ENCODE data around the gene UGT1A9. TPM values are rescaled to one million over a fixed set of nuclear protein-coding genes. Genes with fewer than 3 reads are reported as not detected.
"Not testable (repeated sequence)": the region's sequence is repeated elsewhere in the genome, so short reads cannot be mapped to it uniquely, and the experiment has no call there.

UGT1A9 gene
- total and polyA plus RNA-seq, 7 experiments from 2014 or later: not detected

DNA sequence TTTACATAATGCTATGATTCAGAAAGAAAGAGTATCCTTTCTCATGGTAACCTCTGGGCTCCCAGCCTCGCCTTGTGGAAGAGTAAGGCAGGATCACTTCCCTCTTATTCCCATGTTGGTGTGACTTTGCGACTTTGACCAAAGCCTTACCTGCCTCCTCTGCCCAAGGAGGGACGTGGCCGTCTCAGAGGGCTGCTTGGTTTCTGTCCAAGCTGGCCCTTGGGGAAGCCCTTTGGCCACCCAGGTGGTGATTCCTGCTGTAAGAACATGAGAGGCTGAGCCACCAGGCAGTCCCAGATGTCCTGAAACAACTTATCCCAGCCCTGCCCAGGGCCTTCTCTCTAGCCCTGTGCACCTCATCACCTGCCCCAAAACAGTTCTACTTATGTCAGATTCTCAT is 27.0 kb downstream of the UGT1A9 start:
- Mint-ChIP-seq H3K4me3 (no peak overlapping the region), H3K27me3 (peaks cover 7 to 30% (median 12%) of the 10 kb centered on the region in 5 donors), H3K9me3 (peaks cover 0 to 2% (median 0%) of the 10 kb centered on the region in 11 donors), H3K4me1 (no peaks in the 10 kb centered on the region), H3K27ac (no peak overlapping the region), H3K36me3 (peaks cover 0 to 3% (median 0%) of the 10 kb centered on the region in 5 donors)
- Histone ChIP-seq H3K27me3 (ENCODE audit: control insufficient read depth in 2 of 2, insufficient read depth in 2 of 2, low read length in 2 of 2) (no peaks in the 10 kb centered on the region), H3K27ac (ENCODE audit: low read depth, low read length) (no peak overlapping the region), H3K4me1 (ENCODE audit: control insufficient read depth in 2 of 2, insufficient read depth in 2 of 2, low read length in 2 of 2) (no peaks in the 10 kb centered on the region), H3K9me3 (ENCODE audit: control insufficient read depth in 2 of 3, low read length in 3 of 3) (no peaks in the 10 kb centered on the region), H3K4me3 (ENCODE audit: low read length) (no peak overlapping the region), H3K36me3 (ENCODE audit: control insufficient read depth in 2 of 3, insufficient read depth in 3 of 3, low read length in 3 of 3) (no peaks in the 10 kb centered on the region)
- ATAC-seq (no peak), DNase-seq (no peak)
- ChIA-PET CTCF (no interaction called here), POLR2A (no interaction called here)
- intact Hi-C loops (cut with micrococcal nuclease): no loop called here

DNA sequence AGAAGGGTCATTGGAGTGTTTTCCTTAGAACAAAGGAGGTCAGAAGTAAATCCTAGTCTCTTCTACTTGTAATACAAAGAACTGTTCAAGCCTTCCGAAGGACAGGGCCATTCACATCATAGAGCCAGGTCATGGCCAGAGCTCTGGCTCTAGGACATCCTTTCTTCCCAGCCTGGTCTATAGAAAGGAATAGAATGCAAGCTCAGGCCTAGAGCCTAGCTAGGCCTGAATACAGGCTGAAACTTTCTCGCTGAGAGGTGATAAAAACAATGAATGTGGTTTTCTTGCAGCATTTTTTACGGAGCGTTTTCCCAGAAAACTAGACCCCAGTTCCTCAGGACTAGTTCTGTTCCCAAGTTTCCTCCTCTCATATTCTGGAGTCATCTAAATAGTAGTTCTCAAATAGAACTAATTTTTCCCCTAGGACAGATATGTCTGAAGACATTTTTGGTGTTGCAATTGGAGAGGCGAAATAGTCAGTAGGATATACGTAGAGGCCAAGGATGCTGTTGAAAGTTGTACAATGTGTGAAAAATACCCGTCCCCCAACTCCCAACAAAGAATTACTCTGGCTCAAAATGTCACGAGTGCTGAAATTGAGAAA is 27.8 kb downstream of the UGT1A9 start:
- Histone ChIP-seq H3K27me3 (ENCODE audit: control insufficient read depth in 2 of 2, insufficient read depth in 2 of 2, low read length in 2 of 2) (no peaks in the 10 kb centered on the region), H3K9me3 (ENCODE audit: control insufficient read depth in 2 of 3, low read length in 3 of 3) (no peaks in the 10 kb centered on the region), H3K27ac (ENCODE audit: low read depth, low read length) (no peak overlapping the region), H3K4me3 (ENCODE audit: low read length) (no peak overlapping the region), H3K36me3 (ENCODE audit: control insufficient read depth in 2 of 3, insufficient read depth in 3 of 3, low read length in 3 of 3) (no peaks in the 10 kb centered on the region), H3K4me1 (ENCODE audit: control insufficient read depth in 2 of 2, insufficient read depth in 2 of 2, low read length in 2 of 2) (no peaks in the 10 kb centered on the region)
- intact Hi-C loops (cut with micrococcal nuclease): no loop called here
- H3K27ac Mint-ChIP-seq: peak overlapping the region in 1 of 9 donors; percentile 9
- POLR2A ChIA-PET: no interaction called here
- H3K4me3 Mint-ChIP-seq: no peak overlapping the region
- H3K9me3 Mint-ChIP-seq: peaks cover 0 to 8% (median 3%) of the 10 kb centered on the region in 11 donors
- no peaks in the 10 kb centered on the region for H3K4me1 Mint-ChIP-seq
- peaks cover 12 to 33% (median 14%) of the 10 kb centered on the region in 5 donors for H3K27me3 Mint-ChIP-seq
- H3K36me3 Mint-ChIP-seq: peaks cover 0 to 5% (median 3%) of the 10 kb centered on the region in 5 donors
- no peak for DNase-seq
- CTCF ChIA-PET: interaction anchor here (0.7 kb wide), 1 partner anchor 1139 kb away, joined by 4 read pairs; no protein-coding TSS in a partner anchor
- ATAC-seq: no peak

DNA sequence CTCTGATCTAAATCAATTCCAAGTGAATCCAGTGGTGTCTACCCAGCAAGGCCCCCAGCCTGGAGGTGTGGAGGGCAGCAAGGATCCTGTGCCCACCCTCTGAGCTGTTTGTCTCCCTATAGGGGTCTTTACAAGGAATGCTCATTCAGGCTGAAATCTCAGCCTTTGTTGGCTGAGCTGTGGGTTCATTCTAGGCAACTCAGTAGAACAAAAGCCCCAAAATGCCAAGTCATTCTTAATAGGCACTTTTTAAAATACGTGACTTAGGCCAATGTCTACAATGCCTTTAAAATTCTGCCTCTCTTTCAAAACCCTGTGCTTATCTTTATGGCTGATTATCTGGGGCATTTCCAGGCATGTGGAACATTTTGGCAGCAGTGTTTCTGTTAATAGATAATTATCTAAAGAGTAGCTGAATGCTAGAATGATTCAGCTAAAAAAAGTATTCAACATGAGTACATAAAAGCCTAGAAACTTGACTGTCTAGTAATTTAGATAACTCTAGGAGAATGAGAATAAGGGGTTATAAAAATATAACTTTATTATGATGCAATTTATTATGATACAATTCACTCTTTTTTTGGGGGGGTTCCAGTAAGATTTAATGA is 28.4 kb downstream of the UGT1A9 start:
- H3K27ac Mint-ChIP-seq: no peak overlapping the region
- intact Hi-C loops (cut with micrococcal nuclease): no loop called here

DNA sequence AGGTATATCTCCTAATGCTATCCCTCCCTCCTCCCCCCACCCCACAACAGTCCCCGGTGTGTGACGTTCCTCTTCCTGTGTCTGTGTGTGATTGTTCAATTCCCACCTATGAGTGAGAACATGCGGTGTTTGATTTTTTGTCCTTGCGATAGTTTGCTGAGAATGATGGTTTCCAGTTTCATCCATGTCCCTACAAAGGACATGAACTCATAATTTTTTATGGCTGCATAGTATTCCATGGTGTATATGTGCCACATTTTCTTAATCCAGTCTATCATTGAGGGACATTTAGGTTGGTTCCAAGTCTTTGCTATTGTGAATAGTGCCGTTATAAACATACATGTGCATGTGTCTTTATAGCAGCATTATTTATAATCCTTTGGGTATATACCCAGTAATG is 29.1 kb downstream of the UGT1A9 start:
- H3K4me3 ChIP-seq (ENCODE audit: low read length); CTCF ChIA-PET: not testable (repeated sequence)

More for the DNA sequence above, 28.4 kb downstream of the UGT1A9 start:
- Mint-ChIP-seq H3K4me1 (no peaks in the 10 kb centered on the region), H3K4me3 (no peak overlapping the region), H3K36me3 (peaks cover 0 to 5% (median 3%) of the 10 kb centered on the region in 5 donors), H3K9me3 (peaks cover 0 to 10% (median 3%) of the 10 kb centered on the region in 11 donors), H3K27me3 (peaks cover 12 to 33% (median 14%) of the 10 kb centered on the region in 5 donors)
- no peak overlapping the region for H3K4me3 ChIP-seq (ENCODE audit: low read length)
- POLR2A ChIA-PET: no interaction called here
- H3K4me1 ChIP-seq (ENCODE audit: control insufficient read depth in 2 of 2, insufficient read depth in 2 of 2, low read length in 2 of 2): no peaks in the 10 kb centered on the region
- CTCF ChIA-PET: no interaction called here
- H3K27ac ChIP-seq (ENCODE audit: low read depth, low read length): no peak overlapping the region
- no peak for DNase-seq
- peak; percentile 53 for ATAC-seq
- H3K9me3 ChIP-seq (ENCODE audit: control insufficient read depth in 2 of 3, low read length in 3 of 3): no peaks in the 10 kb centered on the region
- no peaks in the 10 kb centered on the region for H3K27me3 ChIP-seq (ENCODE audit: control insufficient read depth in 2 of 2, insufficient read depth in 2 of 2, low read length in 2 of 2)
- H3K36me3 ChIP-seq (ENCODE audit: control insufficient read depth in 2 of 3, insufficient read depth in 3 of 3, low read length in 3 of 3): no peaks in the 10 kb centered on the region

DNA sequence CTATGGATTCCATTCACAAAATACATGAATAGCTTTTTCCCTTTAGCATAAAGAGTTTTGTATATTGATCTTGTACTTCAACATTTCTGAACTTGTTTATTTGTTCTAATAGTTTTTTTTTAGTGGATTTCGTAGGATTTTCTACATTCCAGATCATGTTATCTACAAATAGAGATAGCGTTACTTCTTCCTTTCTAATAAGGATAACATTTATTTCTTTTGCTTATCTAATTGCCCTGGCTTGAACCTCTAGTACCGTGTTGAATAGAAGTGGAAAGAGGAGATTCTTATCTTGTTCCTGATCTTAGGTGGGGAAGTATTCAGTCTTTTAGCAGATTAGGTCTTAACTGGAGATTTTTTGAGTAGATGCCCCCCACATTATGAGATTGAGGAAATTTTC is 30.5 kb downstream of the UGT1A9 start:
- ATAC-seq (no peak), DNase-seq (no peak)
- H3K9me3 Mint-ChIP-seq: peaks cover 0 to 10% (median 3%) of the 10 kb centered on the region in 11 donors
- Histone ChIP-seq H3K9me3 (ENCODE audit: control insufficient read depth in 2 of 3, low read length in 3 of 3) (no peaks in the 10 kb centered on the region), H3K4me1 (ENCODE audit: control insufficient read depth in 2 of 2, insufficient read depth in 2 of 2, low read length in 2 of 2) (no peaks in the 10 kb centered on the region), H3K27ac (ENCODE audit: low read depth, low read length) (no peak overlapping the region), H3K36me3 (ENCODE audit: control insufficient read depth in 2 of 3, insufficient read depth in 3 of 3, low read length in 3 of 3) (no peaks in the 10 kb centered on the region), H3K27me3 (ENCODE audit: control insufficient read depth in 2 of 2, insufficient read depth in 2 of 2, low read length in 2 of 2) (peaks cover 0 to 4% of the 10 kb centered on the region in 2 donors), H3K4me3 (ENCODE audit: low read length) (no peak overlapping the region)
- H3K36me3 Mint-ChIP-seq: peaks cover 0 to 5% (median 0%) of the 10 kb centered on the region in 5 donors
- H3K27ac Mint-ChIP-seq: no peak overlapping the region
- POLR2A ChIA-PET: no interaction called here
- peaks cover 12 to 25% (median 14%) of the 10 kb centered on the region in 5 donors for H3K27me3 Mint-ChIP-seq
- intact Hi-C loops (cut with micrococcal nuclease): no loop called here
- no peak overlapping the region for H3K4me3 Mint-ChIP-seq
- CTCF ChIA-PET: no interaction called here
- H3K4me1 Mint-ChIP-seq: no peaks in the 10 kb centered on the region

More for the DNA sequence above, 29.1 kb downstream of the UGT1A9 start:
- H3K27ac ChIP-seq (ENCODE audit: low read depth, low read length); H3K27me3 ChIP-seq (ENCODE audit: control insufficient read depth in 2 of 2, insufficient read depth in 2 of 2, low read length in 2 of 2); H3K4me1 ChIP-seq (ENCODE audit: control insufficient read depth in 2 of 2, insufficient read depth in 2 of 2, low read length in 2 of 2); POLR2A ChIA-PET; H3K4me1 Mint-ChIP-seq; H3K9me3 ChIP-seq (ENCODE audit: control insufficient read depth in 2 of 3, low read length in 3 of 3); intact Hi-C loops (cut with micrococcal nuclease); H3K4me3 Mint-ChIP-seq; H3K36me3 Mint-ChIP-seq; H3K36me3 ChIP-seq (ENCODE audit: control insufficient read depth in 2 of 3, insufficient read depth in 3 of 3, low read length in 3 of 3); DNase-seq; ATAC-seq; H3K27ac Mint-ChIP-seq: not testable (repeated sequence)
- H3K27me3 Mint-ChIP-seq: peaks cover 12 to 33% (median 14%) of the 10 kb centered on the region in 5 donors
- H3K9me3 Mint-ChIP-seq: peaks cover 0 to 10% (median 3%) of the 10 kb centered on the region in 11 donors

DNA sequence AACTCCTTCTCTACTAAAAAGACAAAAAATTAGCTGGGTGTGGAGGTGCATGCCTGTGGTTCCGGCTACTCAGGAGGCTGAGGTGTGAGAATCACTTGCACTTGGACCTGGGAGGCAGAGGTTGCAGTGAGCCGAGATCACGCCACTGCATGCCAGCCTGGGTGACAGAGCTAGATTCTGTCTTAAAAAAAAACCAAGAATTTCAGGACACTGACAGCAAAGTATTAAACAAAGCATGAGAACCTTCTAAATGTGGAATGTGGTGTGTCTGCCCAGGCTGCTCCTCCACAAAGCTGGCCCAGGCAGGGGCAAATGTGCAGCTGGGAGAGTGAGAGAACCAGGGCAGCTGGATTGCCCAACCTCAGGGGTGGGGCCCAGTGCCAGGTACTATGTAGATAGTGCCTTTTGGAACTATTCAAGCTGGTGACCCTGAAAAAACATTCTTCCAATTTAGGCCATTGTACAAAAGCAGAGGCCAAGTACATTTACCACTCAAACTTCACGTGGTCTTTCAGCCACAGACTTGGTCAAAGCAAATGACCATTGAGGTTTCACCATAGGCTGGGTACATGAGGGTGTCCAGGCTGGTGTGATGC is 34.3 kb downstream of the UGT1A9 start:
- POLR2A ChIA-PET: no interaction called here
- H3K36me3 ChIP-seq (ENCODE audit: control insufficient read depth in 2 of 3, insufficient read depth in 3 of 3, low read length in 3 of 3): no peaks in the 10 kb centered on the region
- CTCF ChIA-PET: no interaction called here
- Mint-ChIP-seq H3K36me3 (peaks cover 0 to 5% (median 0%) of the 10 kb centered on the region in 5 donors), H3K9me3 (peaks cover 0 to 10% (median 3%) of the 10 kb centered on the region in 11 donors), H3K4me1 (no peaks in the 10 kb centered on the region), H3K27ac (no peak overlapping the region), H3K4me3 (no peak overlapping the region), H3K27me3 (peaks cover 9 to 32% (median 14%) of the 10 kb centered on the region in 5 donors)
- H3K9me3 ChIP-seq (ENCODE audit: control insufficient read depth in 2 of 3, low read length in 3 of 3): no peaks in the 10 kb centered on the region
- no peak overlapping the region for H3K4me3 ChIP-seq (ENCODE audit: low read length)
- ATAC-seq: no peak
- intact Hi-C loops (cut with micrococcal nuclease): no loop called here
- no peaks in the 10 kb centered on the region for H3K4me1 ChIP-seq (ENCODE audit: control insufficient read depth in 2 of 2, insufficient read depth in 2 of 2, low read length in 2 of 2)
- H3K27me3 ChIP-seq (ENCODE audit: control insufficient read depth in 2 of 2, insufficient read depth in 2 of 2, low read length in 2 of 2): peaks cover 0 to 7% of the 10 kb centered on the region in 2 donors
- no peak overlapping the region for H3K27ac ChIP-seq (ENCODE audit: low read depth, low read length)
- no peak for DNase-seq

All from naive thymus-derived CD4-positive, alpha-beta T cell (primary cell).